ENCODE data around the gene VASH2. TPM values are rescaled to one million over a fixed set of nuclear protein-coding genes. Genes with fewer than 3 reads are reported as not detected.
A peak's percentile ranks its signal among the peaks of the same experiment; 100 is the strongest.

Gene VASH2
- total RNA-seq, 1 donor from 2014 or later, result 4.2 TPM

DNA sequence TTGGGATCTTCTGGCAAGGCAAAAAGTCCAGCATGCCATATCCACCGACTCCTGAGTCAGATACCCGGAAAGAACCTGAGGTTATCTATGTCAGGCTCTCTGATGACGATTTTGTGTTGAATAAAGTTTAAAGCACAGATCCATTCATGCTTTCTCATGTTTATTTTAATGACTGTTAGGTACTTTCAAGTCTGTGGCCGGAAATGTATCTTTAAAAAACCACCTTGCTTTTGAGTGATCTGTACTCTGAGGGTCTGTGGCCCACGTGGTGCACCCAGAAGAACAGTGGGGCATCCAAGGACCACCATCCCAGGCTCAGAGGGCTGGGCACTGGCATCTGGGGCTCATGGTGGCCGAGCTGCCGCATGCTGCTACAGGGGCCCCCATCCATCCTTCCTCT lies 30.1 kb upstream of the VASH2 start:
- H3K4me1 ChIP-seq, result peaks cover 9% of the 10 kb centered on the region
- no peak overlapping the region for H3K27ac ChIP-seq
- DNase-seq (ENCODE audit: extremely low spot score in 2 of 2), result no peak
- H3K4me3 ChIP-seq, result no peak overlapping the region
- TF ChIP-seq POLR2AphosphoS5 (IDR thresholded peaks at IDR 0.05; ENCODE audit: insufficient read depth in 1 of 2, low read depth in 1 of 2) (no peak), POLR2A (IDR thresholded peaks at IDR 0.05) (no peak)
- TF ChIP-seq, protein P1, sequence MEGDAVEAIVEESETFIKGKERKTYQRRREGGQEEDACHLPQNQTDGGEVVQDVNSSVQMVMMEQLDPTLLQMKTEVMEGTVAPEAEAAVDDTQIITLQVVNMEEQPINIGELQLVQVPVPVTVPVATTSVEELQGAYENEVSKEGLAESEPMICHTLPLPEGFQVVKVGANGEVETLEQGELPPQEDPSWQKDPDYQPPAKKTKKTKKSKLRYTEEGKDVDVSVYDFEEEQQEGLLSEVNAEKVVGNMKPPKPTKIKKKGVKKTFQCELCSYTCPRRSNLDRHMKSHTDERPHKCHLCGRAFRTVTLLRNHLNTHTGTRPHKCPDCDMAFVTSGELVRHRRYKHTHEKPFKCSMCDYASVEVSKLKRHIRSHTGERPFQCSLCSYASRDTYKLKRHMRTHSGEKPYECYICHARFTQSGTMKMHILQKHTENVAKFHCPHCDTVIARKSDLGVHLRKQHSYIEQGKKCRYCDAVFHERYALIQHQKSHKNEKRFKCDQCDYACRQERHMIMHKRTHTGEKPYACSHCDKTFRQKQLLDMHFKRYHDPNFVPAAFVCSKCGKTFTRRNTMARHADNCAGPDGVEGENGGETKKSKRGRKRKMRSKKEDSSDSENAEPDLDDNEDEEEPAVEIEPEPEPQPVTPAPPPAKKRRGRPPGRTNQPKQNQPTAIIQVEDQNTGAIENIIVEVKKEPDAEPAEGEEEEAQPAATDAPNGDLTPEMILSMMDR (IDR thresholded peaks at IDR 0.05), result no peak
- no peaks in the 10 kb centered on the region for H3K9me3 ChIP-seq
- H3K27me3 ChIP-seq, result no peaks in the 10 kb centered on the region
- intact Hi-C loops (cut with DNase I), result no loop called here
- H3K36me3 ChIP-seq, result no peaks in the 10 kb centered on the region

DNA sequence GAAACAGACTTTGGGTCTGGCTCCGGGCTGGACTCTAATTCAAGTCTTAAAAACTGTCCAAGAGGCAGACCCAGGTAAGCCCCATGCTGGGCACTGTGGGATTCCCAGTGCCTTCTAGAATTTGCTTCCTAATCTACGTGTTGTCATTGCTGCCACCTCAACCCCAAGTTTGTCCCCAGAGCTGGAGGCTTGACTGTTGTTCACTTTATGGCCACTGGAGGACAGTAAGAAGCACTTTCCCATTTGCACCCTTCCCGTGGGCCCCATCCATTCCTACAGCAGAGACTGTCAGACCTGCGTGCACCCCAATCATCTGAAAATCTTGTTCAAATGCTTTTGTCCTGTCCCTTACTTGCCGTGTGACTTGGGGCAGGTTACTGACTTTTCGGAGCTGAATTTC lies 29.4 kb upstream of the VASH2 start:
- DNase-seq (ENCODE audit: extremely low spot score in 2 of 2), result no peak
- Histone ChIP-seq H3K36me3 (no peaks in the 10 kb centered on the region), H3K4me1 (peaks cover 9% of the 10 kb centered on the region), H3K27me3 (no peaks in the 10 kb centered on the region), H3K9me3 (no peaks in the 10 kb centered on the region), H3K27ac (no peak overlapping the region), H3K4me3 (no peak overlapping the region)
- TF ChIP-seq POLR2A (IDR thresholded peaks at IDR 0.05) (no peak), POLR2AphosphoS5 (IDR thresholded peaks at IDR 0.05; ENCODE audit: insufficient read depth in 1 of 2, low read depth in 1 of 2) (no peak)
- TF ChIP-seq, protein P1 (IDR thresholded peaks at IDR 0.05), result no peak
- intact Hi-C loops (cut with DNase I), result no loop called here

DNA sequence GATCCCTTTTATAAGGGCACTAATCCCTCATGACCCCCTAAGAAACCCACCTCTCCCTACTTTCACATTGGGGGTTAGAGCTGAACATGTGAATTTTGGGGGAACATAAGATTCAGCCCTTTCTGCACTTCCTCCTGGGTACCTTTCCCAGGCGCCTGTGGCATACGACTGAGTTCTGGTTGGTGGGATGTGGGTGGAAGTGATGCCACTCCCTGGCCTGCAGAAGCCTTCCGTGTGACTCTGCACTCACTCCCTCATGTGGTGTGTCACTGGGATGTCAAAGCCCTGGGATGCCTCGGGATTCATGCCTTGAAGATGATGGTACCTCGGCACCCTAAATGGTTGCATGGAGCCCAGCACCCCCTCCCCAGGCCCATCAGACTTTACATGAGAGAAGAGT lies 28.3 kb upstream of the VASH2 start:
- no peak for TF ChIP-seq POLR2AphosphoS5 (IDR thresholded peaks at IDR 0.05; ENCODE audit: insufficient read depth in 1 of 2, low read depth in 1 of 2)
- TF ChIP-seq POLR2A (IDR thresholded peaks at IDR 0.05), result no peak
- TF ChIP-seq, protein P1 (IDR thresholded peaks at IDR 0.05), result no peak
- peak in 1 of 2 donors; percentile 54 for DNase-seq (ENCODE audit: extremely low spot score in 2 of 2)
- intact Hi-C loops (cut with DNase I), result no loop called here
- H3K36me3 ChIP-seq, result no peaks in the 10 kb centered on the region
- no peak overlapping the region for H3K27ac ChIP-seq
- no peaks in the 10 kb centered on the region for H3K9me3 ChIP-seq
- H3K27me3 ChIP-seq, result no peaks in the 10 kb centered on the region
- no peak overlapping the region for H3K4me3 ChIP-seq
- H3K4me1 ChIP-seq, result peaks cover 1% of the 10 kb centered on the region

DNA sequence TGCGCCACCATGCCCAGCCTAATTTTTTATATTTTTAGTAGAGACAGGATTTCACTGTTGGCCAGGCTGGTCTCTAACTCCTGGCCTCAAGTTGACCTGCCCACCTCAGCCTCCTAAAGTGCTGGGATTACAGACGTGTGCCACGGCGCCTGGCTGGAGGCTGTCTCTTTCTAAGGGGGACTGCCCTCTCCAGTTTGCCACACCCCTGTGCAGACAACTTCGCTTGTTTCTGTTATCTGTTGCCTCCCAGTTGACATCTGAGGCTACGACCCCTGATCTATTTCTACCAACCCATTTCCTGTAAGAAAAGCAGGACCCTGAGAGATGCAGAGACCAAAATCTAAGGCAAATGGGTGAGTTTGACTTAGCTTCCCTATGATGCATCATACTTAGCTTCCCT lies 24.0 kb upstream of the VASH2 start:
- H3K4me3 ChIP-seq, result no peak overlapping the region
- no peaks in the 10 kb centered on the region for H3K4me1 ChIP-seq
- intact Hi-C loops (cut with DNase I), result no loop called here
- no peaks in the 10 kb centered on the region for H3K9me3 ChIP-seq
- no peak overlapping the region for H3K27ac ChIP-seq
- H3K27me3 ChIP-seq, result no peaks in the 10 kb centered on the region
- no peak for TF ChIP-seq POLR2A (IDR thresholded peaks at IDR 0.05)
- TF ChIP-seq, protein P1 (IDR thresholded peaks at IDR 0.05), result no peak
- H3K36me3 ChIP-seq, result no peaks in the 10 kb centered on the region
- DNase-seq (ENCODE audit: extremely low spot score in 2 of 2), result peak in 1 of 2 donors; percentile 58

DNA sequence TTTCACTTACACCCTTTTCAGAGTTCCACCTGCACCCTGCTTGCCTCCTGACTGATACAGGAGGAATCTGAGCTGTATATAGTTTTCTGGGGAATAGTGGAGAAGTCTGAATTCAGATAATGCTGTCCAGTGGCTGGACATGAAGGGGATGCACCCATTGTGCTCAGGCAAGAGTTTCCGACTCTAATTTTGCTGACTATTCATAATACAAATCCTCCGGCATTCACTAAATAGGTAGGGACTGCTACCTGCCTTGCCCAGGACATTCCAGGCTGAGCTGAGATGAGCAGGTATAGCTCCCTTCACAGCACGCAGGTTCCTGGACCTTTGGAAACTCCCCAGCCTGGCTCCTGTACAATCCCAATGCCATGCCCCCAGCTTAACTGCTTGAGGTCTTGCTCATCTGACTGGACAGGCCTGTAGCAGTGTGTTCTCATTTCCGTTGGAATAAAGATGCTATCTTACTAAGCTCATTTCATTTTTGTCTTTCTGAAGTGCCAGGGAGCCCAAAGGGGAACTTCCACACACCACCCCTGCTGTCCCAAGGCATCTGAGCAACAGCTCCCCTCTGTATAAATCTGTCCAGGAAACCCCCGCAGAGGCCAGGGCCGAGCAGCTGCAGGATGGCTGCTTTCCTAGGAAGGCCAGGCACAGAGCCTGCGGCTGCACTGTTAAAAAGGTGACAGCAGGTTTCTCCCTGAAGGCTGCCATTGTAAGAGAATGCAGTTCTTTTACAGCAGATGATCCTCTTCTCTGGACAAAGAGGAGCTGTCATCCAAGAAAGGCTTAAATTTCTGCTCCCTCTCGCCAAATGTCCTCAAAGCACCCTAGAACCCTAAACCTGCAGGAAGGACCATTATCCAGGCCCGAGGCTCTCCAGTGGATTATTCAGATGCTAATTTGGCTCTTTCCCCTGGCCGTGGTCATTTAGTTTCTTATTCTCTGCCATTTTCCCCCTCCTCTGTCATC lies 21.7 kb upstream of the VASH2 start:
- H3K9me3 ChIP-seq, result no peaks in the 10 kb centered on the region
- no peak for TF ChIP-seq POLR2AphosphoS5 (IDR thresholded peaks at IDR 0.05; ENCODE audit: insufficient read depth in 1 of 2, low read depth in 1 of 2)
- H3K27ac ChIP-seq, result no peak overlapping the region
- no peak overlapping the region for H3K4me3 ChIP-seq
- H3K36me3 ChIP-seq, result no peaks in the 10 kb centered on the region
- intact Hi-C loops (cut with DNase I), result no loop called here
- no peaks in the 10 kb centered on the region for H3K4me1 ChIP-seq
- peak in 1 of 2 donors; percentile 79 for DNase-seq (ENCODE audit: extremely low spot score in 2 of 2)
- H3K27me3 ChIP-seq, result no peaks in the 10 kb centered on the region

All from vagina (tissue), 2 donors.